Transverse colon (tissue), 4 donors: ENCODE data around the gene KCTD16. TPM values are rescaled to one million over a fixed set of nuclear protein-coding genes. Genes with fewer than 3 reads are reported as not detected.

Source experiments
- DNase-seq: peaks from one replicate; pipeline ENCODE4 v3.0.0-alpha.2; 2019
- H3K27ac ChIP-seq, 4 donors: fragments of 200-600 bp; sonication (generic); 2 replicates each; pipeline ENCODE4 v1.5.1; 2016 to 2018; ENCODE audit warnings: inconsistent platforms in 4 of 4
- H3K27me3 ChIP-seq: fragments of 200-600 bp; sonication (generic); 2 replicates; pipeline ENCODE4 v1.5.1; 2017; ENCODE audit warnings: inconsistent platforms
- H3K36me3 ChIP-seq, 4 donors: fragments of 200-600 bp; sonication (generic); 2 replicates each; pipeline ENCODE4 v1.5.1; 2017 to 2019; ENCODE audit warnings: inconsistent platforms in 4 of 4
- H3K4me1 ChIP-seq, 4 donors: fragments of 200-600 bp; sonication (generic); 2 replicates each; pipeline ENCODE4 v1.5.1; 2017 to 2020; ENCODE audit warnings: inconsistent platforms in 4 of 4
- H3K4me3 ChIP-seq, 4 donors: fragments of 200-600 bp; sonication (generic); 1 replicate in 1 of 4; 2 replicates in 3 of 4; pipeline versions ENCODE4 v1.5.1 to v1.6.1; 2017 to 2019; ENCODE audit warnings: inconsistent platforms in 4 of 4
- H3K9me3 ChIP-seq, 2 donors: fragments of 200-600 bp; sonication (generic); 2 replicates each; pipeline ENCODE4 v1.5.1; 2017 to 2019; ENCODE audit warnings: inconsistent platforms in 2 of 2
- EP300 ChIP-seq: sonication (generic); formaldehyde crosslinking; IDR thresholded peaks from one replicate; pipeline ENCODE4 v1.6.1; 2017; ENCODE audit warnings: antibody characterized with exemption, low read depth
- POLR2A ChIP-seq: fragments of 450-650 bp; IDR thresholded peaks from one replicate; pipeline ENCODE4 v1.6.1; 2016; ENCODE audit warnings: antibody characterized with exemption, mild to moderate bottlenecking, moderate library complexity
- POLR2AphosphoS5 ChIP-seq, 3 donors: sonication (generic); formaldehyde crosslinking; IDR thresholded peaks; one replicate each; pipeline ENCODE4 v1.6.1; 2016; ENCODE audit warnings: antibody characterized with exemption in 3 of 3
- WGBS, 2 donors: methylation state at CpG; one replicate each; pipeline ENCODE4 v1.1.5; 2018; ENCODE audit warnings: low coverage in 1 of 2; 5-methylcytosine and 5-hydroxymethylcytosine counted together
- in situ Hi-C, 4 donors: fragments of 200-750 bp; cut with MboI; loops; one replicate each; pipeline versions ENCODE4 v1.15.0 to v1.15.1; 2017; ENCODE audit warnings: low sequenced_read_pairs in 3 of 4, low pct_ligation_motif_present in 1 of 4, low pct_unique_long_range_greater_than_20kb in 1 of 4
- intact Hi-C: fragments of 100-400 bp; cut with DNase I; formaldehyde crosslinking; loops from one replicate; pipeline ENCODE4 v1.15.1; 2023; ENCODE audit warnings: low total_unique reads
- total RNA-seq, 4 donors: library from RNA; depleted of rRNA; stranded (reverse); fragments of >200 nt; gene quantifications; one replicate each; pipeline ENCODE4 v1.1.0, GENCODE V29; 2016
- TF ChIP-seq, protein P1 (sequence below), 5 experiments: fragments of 200-600 bp in 3 of 5; fragments of 450-650 bp in 2 of 5; sonication (generic) in 3 of 5; IDR thresholded peaks; 1 replicate in 2 of 5; 2 replicates in 3 of 5; pipeline ENCODE4 v1.5.1; 2016 to 2017; ENCODE audit warnings: antibody characterized with exemption in 5 of 5, inconsistent platforms in 3 of 5, mild to moderate bottlenecking in 2 of 5, moderate library complexity in 1 of 5

Gene KCTD16
- total RNA-seq, 4 donors from 2014 or later: under 0.01 to 0.14 TPM; not detected in 2

DNA sequence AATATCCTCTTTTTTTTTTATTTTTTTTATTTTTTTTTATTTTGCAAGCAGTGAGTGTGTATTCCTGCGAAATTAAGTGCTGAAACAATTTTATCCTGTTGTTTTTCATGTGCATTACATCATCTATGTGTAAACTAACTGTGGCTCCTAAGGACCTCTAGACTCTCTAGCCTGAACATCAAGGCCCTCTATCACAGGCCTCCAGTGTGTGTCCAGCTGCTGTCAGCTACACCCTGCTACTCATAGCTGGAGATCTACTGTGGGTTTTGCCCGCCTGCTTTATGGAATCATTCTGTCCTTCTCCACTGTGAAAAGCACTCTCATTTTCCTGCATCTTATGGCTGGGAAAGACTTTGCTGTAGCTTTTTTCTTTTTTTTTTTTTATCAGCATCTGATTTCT, 157.8 kb downstream of the KCTD16 start:
- H3K4me3 ChIP-seq: no peak overlapping the region
- TF ChIP-seq, protein P1, sequence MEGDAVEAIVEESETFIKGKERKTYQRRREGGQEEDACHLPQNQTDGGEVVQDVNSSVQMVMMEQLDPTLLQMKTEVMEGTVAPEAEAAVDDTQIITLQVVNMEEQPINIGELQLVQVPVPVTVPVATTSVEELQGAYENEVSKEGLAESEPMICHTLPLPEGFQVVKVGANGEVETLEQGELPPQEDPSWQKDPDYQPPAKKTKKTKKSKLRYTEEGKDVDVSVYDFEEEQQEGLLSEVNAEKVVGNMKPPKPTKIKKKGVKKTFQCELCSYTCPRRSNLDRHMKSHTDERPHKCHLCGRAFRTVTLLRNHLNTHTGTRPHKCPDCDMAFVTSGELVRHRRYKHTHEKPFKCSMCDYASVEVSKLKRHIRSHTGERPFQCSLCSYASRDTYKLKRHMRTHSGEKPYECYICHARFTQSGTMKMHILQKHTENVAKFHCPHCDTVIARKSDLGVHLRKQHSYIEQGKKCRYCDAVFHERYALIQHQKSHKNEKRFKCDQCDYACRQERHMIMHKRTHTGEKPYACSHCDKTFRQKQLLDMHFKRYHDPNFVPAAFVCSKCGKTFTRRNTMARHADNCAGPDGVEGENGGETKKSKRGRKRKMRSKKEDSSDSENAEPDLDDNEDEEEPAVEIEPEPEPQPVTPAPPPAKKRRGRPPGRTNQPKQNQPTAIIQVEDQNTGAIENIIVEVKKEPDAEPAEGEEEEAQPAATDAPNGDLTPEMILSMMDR (IDR thresholded peaks at IDR 0.05): no peak
- TF ChIP-seq POLR2AphosphoS5 (IDR thresholded peaks at IDR 0.05) (no peak), EP300 (no peak), POLR2A (no peak)
- no peak overlapping the region for H3K27ac ChIP-seq
- H3K36me3 ChIP-seq: no peaks in the 10 kb centered on the region
- in situ Hi-C loops: no loop called here
- no peaks in the 10 kb centered on the region for H3K9me3 ChIP-seq
- 41 to 60% methylated on average over 2 of the region's 2 CpGs for WGBS, 2 donors
- no peak for DNase-seq
- H3K4me1 ChIP-seq: no peaks in the 10 kb centered on the region
- no peaks in the 10 kb centered on the region for H3K27me3 ChIP-seq
- intact Hi-C loops: no loop called here

GRCh38 chr5:144328980-144329379, 158.3 kb downstream of the KCTD16 start:
- Histone ChIP-seq H3K9me3 (no peaks in the 10 kb centered on the region), H3K36me3 (no peaks in the 10 kb centered on the region), H3K27me3 (no peaks in the 10 kb centered on the region), H3K27ac (no peak overlapping the region), H3K4me3 (no peak overlapping the region), H3K4me1 (no peaks in the 10 kb centered on the region)
- intact Hi-C loops: no loop called here
- in situ Hi-C loops: no loop called here
- TF ChIP-seq EP300 (no peak), POLR2A (no peak), POLR2AphosphoS5 (IDR thresholded peaks at IDR 0.05) (no peak)
- TF ChIP-seq, protein P1 (IDR thresholded peaks at IDR 0.05): no peak
- DNase-seq: no peak

- DNase-seq: no peak
- intact Hi-C loops (no loop called here), in situ Hi-C loops (no loop called here)
- Histone ChIP-seq H3K36me3 (no peaks in the 10 kb centered on the region), H3K27me3 (no peaks in the 10 kb centered on the region), H3K9me3 (no peaks in the 10 kb centered on the region), H3K27ac (no peak overlapping the region), H3K4me1 (no peaks in the 10 kb centered on the region), H3K4me3 (no peak overlapping the region)
- TF ChIP-seq EP300 (no peak), POLR2AphosphoS5 (IDR thresholded peaks at IDR 0.05) (no peak), POLR2A (no peak)
- TF ChIP-seq, protein P1 (IDR thresholded peaks at IDR 0.05): no peak
Measured at GRCh38 chr5:144329681-144330080, 159.0 kb downstream of the KCTD16 start.

- in situ Hi-C loops (no loop called here), intact Hi-C loops (no loop called here)
- Histone ChIP-seq H3K27me3 (no peaks in the 10 kb centered on the region), H3K27ac (no peak overlapping the region), H3K36me3 (no peaks in the 10 kb centered on the region), H3K9me3 (no peaks in the 10 kb centered on the region), H3K4me1 (no peaks in the 10 kb centered on the region), H3K4me3 (no peak overlapping the region)
- DNase-seq: no peak
- TF ChIP-seq, protein P1 (IDR thresholded peaks at IDR 0.05): no peak
- TF ChIP-seq POLR2AphosphoS5 (IDR thresholded peaks at IDR 0.05) (no peak), EP300 (no peak), POLR2A (no peak)
Measured at GRCh38 chr5:144331361-144331760, 160.7 kb downstream of the KCTD16 start.
